ENCODE data around the gene NCOA7.
"Not testable (repeated sequence)": the region's sequence is repeated elsewhere in the genome, so short reads cannot be mapped to it uniquely, and the experiment has no call there.

Gene NCOA7

GRCh38 chr6:125759184-125759902, 31.4 kb upstream of the NCOA7 start:
- peak; percentile 14 for DNase-seq

- no peak for DNase-seq
Observed at GRCh38 chr6:125759959-125760457, 30.8 kb upstream of the NCOA7 start.

GRCh38 chr6:125764121-125764671, 26.6 kb upstream of the NCOA7 start:
- DNase-seq = no peak

- DNase-seq = no peak
Observed at GRCh38 chr6:125765944-125766343, 24.8 kb upstream of the NCOA7 start.

- no peak for DNase-seq
Observed at GRCh38 chr6:125766641-125767040, 24.1 kb upstream of the NCOA7 start.

- DNase-seq = no peak
Observed at GRCh38 chr6:125769147-125769783, 21.5 kb upstream of the NCOA7 start.

- no peak for DNase-seq
Observed at GRCh38 chr6:125773387-125774341, 17.1 kb upstream of the NCOA7 start.

GRCh38 chr6:125776107-125776826, 14.5 kb upstream of the NCOA7 start:
- DNase-seq = not testable (repeated sequence)

GRCh38 chr6:125779924-125780539, 10.7 kb upstream of the NCOA7 start:
- peak; percentile 98 for DNase-seq

GRCh38 chr6:125780540-125781313, 10.0 kb upstream of the NCOA7 start:
- peak; percentile 87 for DNase-seq

GRCh38 chr6:125781314-125781868, 9.4 kb upstream of the NCOA7 start:
- DNase-seq = peak; percentile 69

GRCh38 chr6:125784365-125784764, 6.4 kb upstream of the NCOA7 start:
- DNase-seq = no peak

GRCh38 chr6:125787791-125788190, 3.0 kb upstream of the NCOA7 start:
- DNase-seq = peak; percentile 81

- DNase-seq = peak; percentile 68
Observed at GRCh38 chr6:125789167-125789566, 1.6 kb upstream of the NCOA7 start.

GRCh38 chr6:125789576-125790357, 993 bp upstream of the NCOA7 start:
- peak; percentile 95 for DNase-seq

GRCh38 chr6:125791151-125791819, 525 bp downstream of the NCOA7 start:
- DNase-seq = peak; percentile 85

- DNase-seq = no peak
Observed at GRCh38 chr6:125791820-125792165, 1.0 kb downstream of the NCOA7 start.

GRCh38 chr6:125792172-125792571, 1.4 kb downstream of the NCOA7 start:
- no peak for DNase-seq

- no peak for DNase-seq
Observed at GRCh38 chr6:125792680-125793079, 1.9 kb downstream of the NCOA7 start.
